ENCODE results near the gene E2F3.

The E2F3 gene

DNA sequence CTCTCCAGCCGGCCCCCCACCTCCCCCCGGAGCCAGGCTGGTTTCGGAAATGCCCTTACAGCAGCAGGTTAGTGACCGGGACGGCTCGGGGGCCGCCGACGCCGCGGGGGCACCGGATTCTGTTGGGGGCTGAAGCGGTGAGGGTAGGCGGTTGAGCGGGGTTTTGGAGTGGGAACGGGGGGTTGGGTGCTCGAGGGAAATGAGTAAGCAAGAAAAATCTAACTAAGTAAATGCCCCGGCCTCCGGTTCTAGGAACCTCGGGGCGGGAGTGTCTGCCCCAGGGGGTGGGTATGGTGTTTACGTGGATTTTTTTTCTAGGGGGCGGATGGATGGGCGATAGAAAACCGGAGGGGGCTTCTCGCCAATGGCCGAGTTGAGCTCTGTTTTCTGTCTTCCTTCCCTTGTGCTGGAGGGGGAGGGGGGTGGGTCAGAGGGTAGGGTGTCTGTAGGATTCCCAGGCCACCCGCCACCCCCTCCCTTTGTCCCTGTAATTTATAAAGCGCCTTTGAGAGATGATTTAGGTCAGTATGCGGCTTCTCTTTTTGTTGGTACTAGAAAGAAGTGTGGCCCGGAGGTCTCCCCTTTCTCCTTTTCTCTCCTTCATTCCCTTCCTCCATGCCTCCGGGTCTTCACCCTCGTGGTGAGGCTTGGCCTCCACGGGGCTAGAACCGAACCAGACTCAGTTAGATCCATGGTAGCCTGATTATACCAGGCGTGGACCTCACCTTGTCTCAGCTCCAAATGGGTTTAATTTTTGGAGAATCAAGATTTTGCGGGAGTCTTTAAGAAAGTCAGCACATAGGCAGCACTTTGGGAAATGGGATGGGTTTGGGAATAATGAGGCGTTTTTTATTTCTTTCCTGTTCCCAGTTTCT, 2.3 kb downstream of the E2F3 start:
- DNase-seq (ENCODE audit: low read depth, low spot score): no peak
- ChIA-PET POLR2A (interaction anchor here (0.5 to 1.0 kb wide), 2 partner anchors 25 to 200 kb away, joined by 3 read pairs; no protein-coding TSS in a partner anchor), CTCF (interaction anchor here (0.7 to 2.9 kb wide), 21 partner anchors 8 to 1608 kb away, joined by 3 to 30 read pairs (median 4); no protein-coding TSS in a partner anchor)
- TF ChIP-seq, protein P1, sequence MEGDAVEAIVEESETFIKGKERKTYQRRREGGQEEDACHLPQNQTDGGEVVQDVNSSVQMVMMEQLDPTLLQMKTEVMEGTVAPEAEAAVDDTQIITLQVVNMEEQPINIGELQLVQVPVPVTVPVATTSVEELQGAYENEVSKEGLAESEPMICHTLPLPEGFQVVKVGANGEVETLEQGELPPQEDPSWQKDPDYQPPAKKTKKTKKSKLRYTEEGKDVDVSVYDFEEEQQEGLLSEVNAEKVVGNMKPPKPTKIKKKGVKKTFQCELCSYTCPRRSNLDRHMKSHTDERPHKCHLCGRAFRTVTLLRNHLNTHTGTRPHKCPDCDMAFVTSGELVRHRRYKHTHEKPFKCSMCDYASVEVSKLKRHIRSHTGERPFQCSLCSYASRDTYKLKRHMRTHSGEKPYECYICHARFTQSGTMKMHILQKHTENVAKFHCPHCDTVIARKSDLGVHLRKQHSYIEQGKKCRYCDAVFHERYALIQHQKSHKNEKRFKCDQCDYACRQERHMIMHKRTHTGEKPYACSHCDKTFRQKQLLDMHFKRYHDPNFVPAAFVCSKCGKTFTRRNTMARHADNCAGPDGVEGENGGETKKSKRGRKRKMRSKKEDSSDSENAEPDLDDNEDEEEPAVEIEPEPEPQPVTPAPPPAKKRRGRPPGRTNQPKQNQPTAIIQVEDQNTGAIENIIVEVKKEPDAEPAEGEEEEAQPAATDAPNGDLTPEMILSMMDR (IDR thresholded peaks at IDR 0.05; ENCODE audit: insufficient read depth, low read length, missing control alignments): no peak
- H3K4me3 ChIP-seq (ENCODE audit: low read depth, low read length): peak overlapping the region; percentile 78

DNA sequence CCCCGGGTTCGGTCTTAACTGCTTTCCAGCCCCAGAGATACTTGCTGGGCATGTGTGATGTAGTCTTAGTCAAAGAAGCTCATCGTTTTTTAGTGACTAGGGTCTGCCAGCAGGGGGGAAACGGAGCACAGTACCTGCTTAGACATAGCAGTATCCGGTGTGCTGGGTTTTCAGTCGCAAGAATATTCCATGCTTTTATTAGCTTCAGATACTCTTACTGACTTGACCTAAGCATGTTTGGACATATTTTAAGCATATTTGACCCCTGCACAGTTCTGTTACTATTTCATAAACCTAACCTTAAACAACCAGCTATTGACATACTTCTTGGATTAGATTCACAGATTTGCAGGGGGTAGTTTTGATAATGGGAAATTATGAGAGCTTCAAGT, 3.0 kb downstream of the E2F3 start:
- TF ChIP-seq, protein P1 (IDR thresholded peaks at IDR 0.05; ENCODE audit: insufficient read depth, low read length, missing control alignments): peak; percentile 71
- peak overlapping the region; percentile 78 for H3K4me3 ChIP-seq (ENCODE audit: low read depth, low read length)
- POLR2A ChIA-PET: interaction anchor here (0.5 kb wide), 1 partner anchor 199 kb away, joined by 3 read pairs; no protein-coding TSS in a partner anchor
- CTCF ChIA-PET: interaction anchor here (0.7 to 2.9 kb wide), 21 partner anchors 8 to 1607 kb away, joined by 3 to 30 read pairs (median 4); no protein-coding TSS in a partner anchor
- no peak for DNase-seq (ENCODE audit: low read depth, low spot score)

DNA sequence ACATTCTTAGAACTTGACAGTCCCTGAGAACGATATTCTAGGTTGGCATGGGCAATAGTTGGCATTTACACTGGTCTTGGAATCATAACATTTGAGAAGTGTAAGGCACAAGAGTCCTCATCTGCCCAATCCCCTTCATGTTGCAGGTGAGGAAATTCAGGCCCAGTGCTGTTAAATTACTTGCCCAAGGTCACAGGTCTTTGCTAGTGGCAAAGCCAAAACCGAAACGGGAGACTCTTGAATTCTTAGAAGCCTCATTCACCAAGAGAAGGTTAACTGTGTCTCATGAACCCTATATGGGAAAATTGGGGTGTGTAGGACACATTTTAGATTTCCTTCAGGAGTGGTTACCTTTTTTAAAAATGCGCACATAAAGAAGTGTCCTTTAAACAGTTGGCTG, 7.2 kb downstream of the E2F3 start:
- POLR2A ChIA-PET: no interaction called here
- CTCF ChIA-PET: no interaction called here
- DNase-seq (ENCODE audit: low read depth, low spot score): no peak
- no peak overlapping the region for H3K4me3 ChIP-seq (ENCODE audit: low read depth, low read length)
- TF ChIP-seq, protein P1 (IDR thresholded peaks at IDR 0.05; ENCODE audit: insufficient read depth, low read length, missing control alignments): no peak

DNA sequence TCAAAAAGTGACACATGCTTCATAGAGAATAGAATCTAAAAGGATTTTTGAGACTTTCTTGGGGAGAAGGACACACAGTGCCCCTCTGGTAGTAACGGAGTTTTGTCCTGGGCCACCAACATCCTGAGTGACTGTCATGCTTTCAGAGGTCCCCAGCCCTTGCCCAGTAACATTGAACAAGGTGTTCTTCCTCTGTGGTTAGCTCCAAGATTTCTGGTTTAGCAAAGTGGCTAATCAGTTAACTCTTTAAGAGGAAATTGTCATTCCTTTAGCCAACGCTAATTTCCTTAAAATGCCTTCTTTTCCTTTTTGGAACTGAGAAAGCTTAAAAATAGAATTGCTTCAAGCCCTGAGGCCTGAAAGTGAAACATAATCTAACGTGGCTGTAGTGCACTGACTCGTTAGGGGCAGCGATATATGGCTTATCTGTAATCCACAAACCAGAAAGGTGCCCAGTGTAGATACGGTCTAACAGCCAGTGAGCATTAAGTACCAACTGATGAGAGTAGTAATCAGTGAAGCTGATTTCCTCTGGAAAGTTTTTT, 7.8 kb downstream of the E2F3 start:
- TF ChIP-seq, protein P1 (IDR thresholded peaks at IDR 0.05; ENCODE audit: insufficient read depth, low read length, missing control alignments): no peak
- no peak overlapping the region for H3K4me3 ChIP-seq (ENCODE audit: low read depth, low read length)
- no peak for DNase-seq (ENCODE audit: low read depth, low spot score)
- CTCF ChIA-PET: interaction anchor here (1.1 kb wide), 1 partner anchor 119 kb away, joined by 5 read pairs; no protein-coding TSS in a partner anchor
- POLR2A ChIA-PET: no interaction called here

DNA sequence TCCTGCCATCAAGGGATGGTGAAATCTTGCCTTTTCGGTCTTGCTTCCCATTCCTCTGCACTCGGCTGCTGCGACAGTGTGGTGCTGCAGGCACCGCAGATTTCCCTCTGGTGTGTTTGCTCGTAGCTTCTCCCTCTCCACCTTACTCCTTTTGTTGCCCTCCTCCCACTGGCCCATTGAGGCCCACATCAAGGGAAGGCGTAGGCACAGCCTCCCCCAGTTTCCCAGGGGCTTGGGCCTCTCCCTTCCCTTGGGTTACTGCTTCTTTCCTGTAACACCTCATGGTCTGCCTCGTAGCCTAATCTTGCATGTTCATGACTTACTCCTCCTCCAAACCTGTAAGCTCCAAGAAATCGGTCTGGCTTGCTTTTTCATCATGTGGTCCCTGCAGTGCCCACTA, 9.9 kb downstream of the E2F3 start:
- TF ChIP-seq, protein P1 (IDR thresholded peaks at IDR 0.05; ENCODE audit: insufficient read depth, low read length, missing control alignments): no peak
- CTCF ChIA-PET: interaction anchor here (0.9 to 1.1 kb wide), 2 partner anchors 34 to 117 kb away, joined by 3 read pairs; no protein-coding TSS in a partner anchor
- H3K4me3 ChIP-seq (ENCODE audit: low read depth, low read length): no peak overlapping the region
- no peak for DNase-seq (ENCODE audit: low read depth, low spot score)
- POLR2A ChIA-PET: no interaction called here

All from AG04449 (cell line).